Smooth muscle cell (in vitro differentiated cells): Measurements from ENCODE around the gene OCRL. TPM values are rescaled to one million over a fixed set of nuclear protein-coding genes. Genes with fewer than 3 reads are reported as not detected.
A peak's percentile ranks its signal among the peaks of the same experiment; 100 is the strongest.

Source experiments
- DNase-seq: peaks from one replicate; lab custom pipeline; 2025; ENCODE audit not compliant: unreplicated experiment; lab: John Stamatoyannopoulos, UW
- H2AFZ ChIP-seq: fragments of 200-600 bp; sonication (generic); 2 replicates; pipeline ENCODE4 v1.6.0; 2016; ENCODE audit warnings: antibody characterized with exemption, low read depth, mild to moderate bottlenecking
- H3F3A ChIP-seq: fragments of 200-600 bp; sonication (generic); 2 replicates; pipeline ENCODE4 v1.6.0; 2017; ENCODE audit warnings: antibody characterized with exemption, low read depth
- H3K27ac ChIP-seq: fragments of 200-600 bp; sonication (generic); 2 replicates; pipeline ENCODE4 v1.5.1; 2016; ENCODE audit warnings: low read depth, mild to moderate bottlenecking
- H3K27me3 ChIP-seq: fragments of 200-600 bp; sonication (generic); 2 replicates; pipeline ENCODE4 v1.6.1; 2016; ENCODE audit warnings: low read depth, mild to moderate bottlenecking
- H3K36me3 ChIP-seq: fragments of 200-600 bp; sonication (generic); 2 replicates; pipeline ENCODE4 v1.5.1; 2016; ENCODE audit warnings: low read depth
- H3K4me1 ChIP-seq: fragments of 200-600 bp; sonication (generic); 2 replicates; pipeline ENCODE4 v1.5.1; 2016; ENCODE audit warnings: low read depth
- H3K4me2 ChIP-seq: fragments of 200-600 bp; sonication (generic); 2 replicates; pipeline ENCODE4 v1.6.0; 2016; ENCODE audit warnings: mild to moderate bottlenecking
- H3K4me3 ChIP-seq: fragments of 200-600 bp; sonication (generic); 2 replicates; pipeline ENCODE4 v1.5.1; 2016; ENCODE audit warnings: mild to moderate bottlenecking
- H3K79me2 ChIP-seq: fragments of 200-600 bp; sonication (generic); 2 replicates; pipeline ENCODE4 v1.6.0; 2016; ENCODE audit warnings: low read depth, mild to moderate bottlenecking
- H3K9ac ChIP-seq: fragments of 200-600 bp; sonication (generic); 2 replicates; pipeline ENCODE4 v1.6.0; 2016; ENCODE audit warnings: low read depth
- H3K9me3 ChIP-seq: fragments of 200-600 bp; sonication (generic); replicated peaks from 2 replicates; pipeline ENCODE4 v1.5.1; 2016; ENCODE audit warnings: low read depth
- H4K20me1 ChIP-seq: fragments of 200-600 bp; sonication (generic); 2 replicates; pipeline ENCODE4 v1.6.0; 2016; ENCODE audit warnings: low read depth
- CTCF ChIP-seq: fragments of 200-600 bp; sonication (generic); IDR thresholded peaks from 2 replicates; pipeline ENCODE4 v1.5.1; 2017; ENCODE audit warnings: borderline replicate concordance, mild to moderate bottlenecking, antibody characterized with exemption; ENCODE audit not compliant: insufficient read depth, poor library complexity, severe bottlenecking
- WGBS: methylation state at CpG from one replicate; pipeline ENCODE4 v1.1.7; 2016; ENCODE audit warnings: low lambda C conversion rate; 5-methylcytosine and 5-hydroxymethylcytosine counted together
- polyA plus RNA-seq: library from polyadenylated mRNA; unstranded; fragments of >200 nt; fragmentation: Nextera tagmentation; extraction: Ambion mirVana; gene quantifications from 2 replicates; pipeline ENCODE4 v1.2.1, GENCODE V29; 2016
- total RNA-seq: library from RNA; depleted of rRNA; stranded (reverse); fragments of >200 nt; gene quantifications from 2 replicates; pipeline ENCODE4 v1.2.3, GENCODE V29; 2014

OCRL gene
- total and polyA plus RNA-seq, 2 experiments from 2014 or later, result 8.7 to 26.2 TPM

GRCh38 chrX:129637217-129638109 is 97.4 kb downstream of the OCRL start:
- peak; percentile 18 for DNase-seq
- Histone ChIP-seq H3K36me3 (no peaks in the 10 kb centered on the region), H3K4me2 (no peak overlapping the region), H3K9me3 (no peaks in the 10 kb centered on the region), H3K27me3 (no peaks in the 10 kb centered on the region), H4K20me1 (no peaks in the 10 kb centered on the region), H3F3A (no peaks in the 10 kb centered on the region), H3K79me2 (no peaks in the 10 kb centered on the region), H2AFZ (no peak overlapping the region), H3K9ac (no peak overlapping the region), H3K4me3 (no peak overlapping the region), H3K4me1 (no peaks in the 10 kb centered on the region), H3K27ac (no peak overlapping the region)
- TF ChIP-seq CTCF, result peak; percentile 81
- WGBS, result 53% methylated on average over 13 of the region's 13 CpGs

GRCh38 chrX:129638917-129639316 is 98.9 kb downstream of the OCRL start:
- Histone ChIP-seq H3F3A (no peaks in the 10 kb centered on the region), H3K79me2 (no peaks in the 10 kb centered on the region), H3K27ac (no peak overlapping the region), H3K36me3 (no peaks in the 10 kb centered on the region), H3K27me3 (no peaks in the 10 kb centered on the region), H3K9me3 (no peaks in the 10 kb centered on the region), H4K20me1 (no peaks in the 10 kb centered on the region), H3K4me1 (no peaks in the 10 kb centered on the region), H3K4me2 (no peak overlapping the region), H2AFZ (no peak overlapping the region), H3K9ac (no peak overlapping the region), H3K4me3 (no peak overlapping the region)
- TF ChIP-seq CTCF, result no peak
- 84% methylated on average over 8 of the region's 8 CpGs for WGBS
- DNase-seq, result no peak

DNA sequence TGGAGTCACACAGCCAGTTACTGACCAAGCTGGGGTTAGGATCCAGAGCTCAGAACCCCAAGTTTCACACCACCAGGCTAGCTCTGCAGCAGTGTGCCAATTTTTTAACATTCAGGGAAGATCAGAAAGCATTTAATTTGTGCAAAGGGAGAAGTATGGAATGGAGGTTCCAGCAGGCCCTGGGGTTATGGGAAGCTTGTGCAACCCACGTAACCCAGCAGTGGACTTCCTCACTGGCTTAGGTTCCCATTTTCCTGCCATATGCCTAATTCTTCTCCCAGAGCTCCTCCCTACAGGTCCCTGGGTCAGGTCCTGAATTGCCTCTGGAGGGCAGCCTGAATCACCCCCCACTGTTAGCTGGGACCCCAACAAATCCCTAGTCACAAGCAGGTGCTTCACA is 100.7 kb downstream of the OCRL start:
- no peak overlapping the region for H2AFZ ChIP-seq
- DNase-seq, result no peak
- H3K9me3 ChIP-seq, result no peaks in the 10 kb centered on the region
- no peak overlapping the region for H3K27ac ChIP-seq
- H3K9ac ChIP-seq, result no peak overlapping the region
- H3K27me3 ChIP-seq, result no peaks in the 10 kb centered on the region
- 50% methylated on average over 1 of the region's 1 CpG for WGBS
- H3K4me3 ChIP-seq, result no peak overlapping the region
- H3F3A ChIP-seq, result no peaks in the 10 kb centered on the region
- H4K20me1 ChIP-seq, result no peaks in the 10 kb centered on the region
- H3K36me3 ChIP-seq, result no peaks in the 10 kb centered on the region
- no peaks in the 10 kb centered on the region for H3K79me2 ChIP-seq
- H3K4me2 ChIP-seq, result no peak overlapping the region
- TF ChIP-seq CTCF, result no peak
- H3K4me1 ChIP-seq, result no peaks in the 10 kb centered on the region

DNA sequence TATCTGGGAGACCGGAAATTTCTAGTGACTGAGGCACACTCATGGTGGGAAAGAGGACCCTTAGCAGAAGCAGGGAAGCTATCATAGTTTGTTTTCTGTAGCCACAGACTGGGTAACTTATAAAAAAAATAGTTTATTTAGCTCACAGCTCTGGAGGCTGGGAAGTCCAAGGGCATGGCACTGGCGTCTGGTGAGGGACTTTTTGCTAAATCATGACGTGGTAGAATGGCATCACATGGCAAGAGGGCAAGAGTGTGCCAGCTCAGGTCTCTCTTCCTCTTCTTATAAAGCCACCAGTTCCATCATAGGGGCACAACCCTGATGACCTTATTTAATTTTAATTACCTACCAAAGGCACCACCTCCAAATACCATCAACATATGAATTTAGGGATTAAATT is 101.4 kb downstream of the OCRL start:
- no peak overlapping the region for H3K9ac ChIP-seq
- H3K4me2 ChIP-seq, result no peak overlapping the region
- no peak overlapping the region for H2AFZ ChIP-seq
- DNase-seq, result no peak
- H3K9me3 ChIP-seq, result no peaks in the 10 kb centered on the region
- no peaks in the 10 kb centered on the region for H3F3A ChIP-seq
- 74% methylated on average over 3 of the region's 3 CpGs for WGBS
- H3K27me3 ChIP-seq, result no peaks in the 10 kb centered on the region
- no peaks in the 10 kb centered on the region for H3K36me3 ChIP-seq
- no peaks in the 10 kb centered on the region for H3K4me1 ChIP-seq
- H3K27ac ChIP-seq, result no peak overlapping the region
- no peaks in the 10 kb centered on the region for H4K20me1 ChIP-seq
- H3K4me3 ChIP-seq, result no peak overlapping the region
- TF ChIP-seq CTCF, result no peak
- H3K79me2 ChIP-seq, result no peaks in the 10 kb centered on the region
